ENCODE results near the gene KCNQ1. TPM values are rescaled to one million over a fixed set of nuclear protein-coding genes. Genes with fewer than 3 reads are reported as not detected.

The KCNQ1 gene
- total and polyA plus RNA-seq, 2 experiments from 2014 or later = 0.45 to 0.87 TPM

- no peak for ATAC-seq
- Histone ChIP-seq H3K9me2 (ENCODE audit: insufficient read depth) (no peaks in the 10 kb centered on the region), H3K27me3 (ENCODE audit: insufficient read depth) (no peaks in the 10 kb centered on the region), H3K4me3 (no peak overlapping the region), H2AFZ (no peak overlapping the region), H3K4me1 (ENCODE audit: insufficient read depth) (peaks cover 53% of the 10 kb centered on the region), H3K27ac (ENCODE audit: low read depth) (no peak overlapping the region), H3K4me2 (no peak overlapping the region), H3F3A (replicated peaks; ENCODE audit: low read depth) (no peaks in the 10 kb centered on the region), H4K20me1 (replicated peaks; ENCODE audit: insufficient read depth) (peaks cover 27% of the 10 kb centered on the region), H3K36me3 (ENCODE audit: insufficient read depth) (no peaks in the 10 kb centered on the region), H3K79me2 (replicated peaks; ENCODE audit: insufficient read depth) (peaks cover 87% of the 10 kb centered on the region)
- DNase-seq (ENCODE audit: low spot score) = no peak
- Mint-ChIP-seq H3K27ac (no peak overlapping the region), H3K36me3 (ENCODE audit: low read depth) (peaks cover 11% of the 10 kb centered on the region; the same call in 2 of the 3 replicates), H3K9me3 (no peaks in the 10 kb centered on the region), H3K27me3 (ENCODE audit: insufficient read depth, low read depth, poor library complexity) (peaks cover 14% of the 10 kb centered on the region), H3K4me1 (peaks cover 76% of the 10 kb centered on the region), H3K4me3 (no peak overlapping the region)
- TF ChIP-seq EZH2phosphoT487 (IDR thresholded peaks at IDR 0.05; ENCODE audit: unreplicated experiment) = no peak
- TF ChIP-seq, protein P1, sequence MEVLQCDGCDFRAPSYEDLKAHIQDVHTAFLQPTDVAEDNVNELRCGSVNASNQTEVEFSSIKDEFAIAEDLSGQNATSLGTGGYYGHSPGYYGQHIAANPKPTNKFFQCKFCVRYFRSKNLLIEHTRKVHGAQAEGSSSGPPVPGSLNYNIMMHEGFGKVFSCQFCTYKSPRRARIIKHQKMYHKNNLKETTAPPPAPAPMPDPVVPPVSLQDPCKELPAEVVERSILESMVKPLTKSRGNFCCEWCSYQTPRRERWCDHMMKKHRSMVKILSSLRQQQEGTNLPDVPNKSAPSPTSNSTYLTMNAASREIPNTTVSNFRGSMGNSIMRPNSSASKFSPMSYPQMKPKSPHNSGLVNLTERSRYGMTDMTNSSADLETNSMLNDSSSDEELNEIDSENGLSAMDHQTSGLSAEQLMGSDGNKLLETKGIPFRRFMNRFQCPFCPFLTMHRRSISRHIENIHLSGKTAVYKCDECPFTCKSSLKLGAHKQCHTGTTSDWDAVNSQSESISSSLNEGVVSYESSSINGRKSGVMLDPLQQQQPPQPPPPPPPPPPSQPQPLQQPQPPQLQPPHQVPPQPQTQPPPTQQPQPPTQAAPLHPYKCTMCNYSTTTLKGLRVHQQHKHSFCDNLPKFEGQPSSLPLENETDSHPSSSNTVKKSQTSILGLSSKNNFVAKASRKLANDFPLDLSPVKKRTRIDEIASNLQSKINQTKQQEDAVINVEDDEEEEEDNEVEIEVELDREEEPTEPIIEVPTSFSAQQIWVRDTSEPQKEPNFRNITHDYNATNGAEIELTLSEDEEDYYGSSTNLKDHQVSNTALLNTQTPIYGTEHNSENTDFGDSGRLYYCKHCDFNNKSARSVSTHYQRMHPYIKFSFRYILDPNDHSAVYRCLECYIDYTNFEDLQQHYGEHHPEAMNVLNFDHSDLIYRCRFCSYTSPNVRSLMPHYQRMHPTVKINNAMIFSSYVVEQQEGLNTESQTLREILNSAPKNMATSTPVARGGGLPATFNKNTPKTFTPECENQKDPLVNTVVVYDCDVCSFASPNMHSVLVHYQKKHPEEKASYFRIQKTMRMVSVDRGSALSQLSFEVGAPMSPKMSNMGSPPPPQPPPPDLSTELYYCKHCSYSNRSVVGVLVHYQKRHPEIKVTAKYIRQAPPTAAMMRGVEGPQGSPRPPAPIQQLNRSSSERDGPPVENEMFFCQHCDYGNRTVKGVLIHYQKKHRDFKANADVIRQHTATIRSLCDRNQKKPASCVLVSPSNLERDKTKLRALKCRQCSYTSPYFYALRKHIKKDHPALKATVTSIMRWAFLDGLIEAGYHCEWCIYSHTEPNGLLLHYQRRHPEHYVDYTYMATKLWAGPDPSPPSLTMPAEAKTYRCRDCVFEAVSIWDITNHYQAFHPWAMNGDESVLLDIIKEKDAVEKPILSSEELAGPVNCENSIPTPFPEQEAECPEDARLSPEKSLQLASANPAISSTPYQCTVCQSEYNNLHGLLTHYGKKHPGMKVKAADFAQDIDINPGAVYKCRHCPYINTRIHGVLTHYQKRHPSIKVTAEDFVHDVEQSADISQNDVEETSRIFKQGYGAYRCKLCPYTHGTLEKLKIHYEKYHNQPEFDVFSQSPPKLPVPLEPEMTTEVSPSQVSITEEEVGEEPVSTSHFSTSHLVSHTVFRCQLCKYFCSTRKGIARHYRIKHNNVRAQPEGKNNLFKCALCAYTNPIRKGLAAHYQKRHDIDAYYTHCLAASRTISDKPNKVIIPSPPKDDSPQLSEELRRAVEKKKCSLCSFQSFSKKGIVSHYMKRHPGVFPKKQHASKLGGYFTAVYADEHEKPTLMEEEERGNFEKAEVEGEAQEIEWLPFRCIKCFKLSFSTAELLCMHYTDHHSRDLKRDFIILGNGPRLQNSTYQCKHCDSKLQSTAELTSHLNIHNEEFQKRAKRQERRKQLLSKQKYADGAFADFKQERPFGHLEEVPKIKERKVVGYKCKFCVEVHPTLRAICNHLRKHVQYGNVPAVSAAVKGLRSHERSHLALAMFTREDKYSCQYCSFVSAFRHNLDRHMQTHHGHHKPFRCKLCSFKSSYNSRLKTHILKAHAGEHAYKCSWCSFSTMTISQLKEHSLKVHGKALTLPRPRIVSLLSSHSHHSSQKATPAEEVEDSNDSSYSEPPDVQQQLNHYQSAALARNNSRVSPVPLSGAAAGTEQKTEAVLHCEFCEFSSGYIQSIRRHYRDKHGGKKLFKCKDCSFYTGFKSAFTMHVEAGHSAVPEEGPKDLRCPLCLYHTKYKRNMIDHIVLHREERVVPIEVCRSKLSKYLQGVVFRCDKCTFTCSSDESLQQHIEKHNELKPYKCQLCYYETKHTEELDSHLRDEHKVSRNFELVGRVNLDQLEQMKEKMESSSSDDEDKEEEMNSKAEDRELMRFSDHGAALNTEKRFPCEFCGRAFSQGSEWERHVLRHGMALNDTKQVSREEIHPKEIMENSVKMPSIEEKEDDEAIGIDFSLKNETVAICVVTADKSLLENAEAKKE (CRISPR knock-in tag; IDR thresholded peaks at IDR 0.05) = no peak
- no peak for TF ChIP-seq NANOG (IDR thresholded peaks at IDR 0.05; ENCODE audit: borderline replicate concordance)
- TF ChIP-seq EZH2 (IDR thresholded peaks at IDR 0.05; ENCODE audit: low read depth, unreplicated experiment) = no peak
- TF ChIP-seq, protein P2, sequence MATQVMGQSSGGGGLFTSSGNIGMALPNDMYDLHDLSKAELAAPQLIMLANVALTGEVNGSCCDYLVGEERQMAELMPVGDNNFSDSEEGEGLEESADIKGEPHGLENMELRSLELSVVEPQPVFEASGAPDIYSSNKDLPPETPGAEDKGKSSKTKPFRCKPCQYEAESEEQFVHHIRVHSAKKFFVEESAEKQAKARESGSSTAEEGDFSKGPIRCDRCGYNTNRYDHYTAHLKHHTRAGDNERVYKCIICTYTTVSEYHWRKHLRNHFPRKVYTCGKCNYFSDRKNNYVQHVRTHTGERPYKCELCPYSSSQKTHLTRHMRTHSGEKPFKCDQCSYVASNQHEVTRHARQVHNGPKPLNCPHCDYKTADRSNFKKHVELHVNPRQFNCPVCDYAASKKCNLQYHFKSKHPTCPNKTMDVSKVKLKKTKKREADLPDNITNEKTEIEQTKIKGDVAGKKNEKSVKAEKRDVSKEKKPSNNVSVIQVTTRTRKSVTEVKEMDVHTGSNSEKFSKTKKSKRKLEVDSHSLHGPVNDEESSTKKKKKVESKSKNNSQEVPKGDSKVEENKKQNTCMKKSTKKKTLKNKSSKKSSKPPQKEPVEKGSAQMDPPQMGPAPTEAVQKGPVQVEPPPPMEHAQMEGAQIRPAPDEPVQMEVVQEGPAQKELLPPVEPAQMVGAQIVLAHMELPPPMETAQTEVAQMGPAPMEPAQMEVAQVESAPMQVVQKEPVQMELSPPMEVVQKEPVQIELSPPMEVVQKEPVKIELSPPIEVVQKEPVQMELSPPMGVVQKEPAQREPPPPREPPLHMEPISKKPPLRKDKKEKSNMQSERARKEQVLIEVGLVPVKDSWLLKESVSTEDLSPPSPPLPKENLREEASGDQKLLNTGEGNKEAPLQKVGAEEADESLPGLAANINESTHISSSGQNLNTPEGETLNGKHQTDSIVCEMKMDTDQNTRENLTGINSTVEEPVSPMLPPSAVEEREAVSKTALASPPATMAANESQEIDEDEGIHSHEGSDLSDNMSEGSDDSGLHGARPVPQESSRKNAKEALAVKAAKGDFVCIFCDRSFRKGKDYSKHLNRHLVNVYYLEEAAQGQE (IDR thresholded peaks at IDR 0.05; ENCODE audit: unreplicated experiment) = no peak
- TF ChIP-seq STAT1 (IDR thresholded peaks at IDR 0.05; ENCODE audit: unreplicated experiment) = no peak
- no peak for TF ChIP-seq CREB1 (CRISPR knock-in tag; IDR thresholded peaks at IDR 0.05; ENCODE audit: low read depth)
- TF ChIP-seq, protein P3, sequence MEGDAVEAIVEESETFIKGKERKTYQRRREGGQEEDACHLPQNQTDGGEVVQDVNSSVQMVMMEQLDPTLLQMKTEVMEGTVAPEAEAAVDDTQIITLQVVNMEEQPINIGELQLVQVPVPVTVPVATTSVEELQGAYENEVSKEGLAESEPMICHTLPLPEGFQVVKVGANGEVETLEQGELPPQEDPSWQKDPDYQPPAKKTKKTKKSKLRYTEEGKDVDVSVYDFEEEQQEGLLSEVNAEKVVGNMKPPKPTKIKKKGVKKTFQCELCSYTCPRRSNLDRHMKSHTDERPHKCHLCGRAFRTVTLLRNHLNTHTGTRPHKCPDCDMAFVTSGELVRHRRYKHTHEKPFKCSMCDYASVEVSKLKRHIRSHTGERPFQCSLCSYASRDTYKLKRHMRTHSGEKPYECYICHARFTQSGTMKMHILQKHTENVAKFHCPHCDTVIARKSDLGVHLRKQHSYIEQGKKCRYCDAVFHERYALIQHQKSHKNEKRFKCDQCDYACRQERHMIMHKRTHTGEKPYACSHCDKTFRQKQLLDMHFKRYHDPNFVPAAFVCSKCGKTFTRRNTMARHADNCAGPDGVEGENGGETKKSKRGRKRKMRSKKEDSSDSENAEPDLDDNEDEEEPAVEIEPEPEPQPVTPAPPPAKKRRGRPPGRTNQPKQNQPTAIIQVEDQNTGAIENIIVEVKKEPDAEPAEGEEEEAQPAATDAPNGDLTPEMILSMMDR (conservative IDR thresholded peaks at IDR 0.05; ENCODE audit: low read depth in 2 of 2) = no peak
- TF ChIP-seq ETS1 (IDR thresholded peaks at IDR 0.05) = no peak
Observed at GRCh38 chr11:2686360-2687222, 241.8 kb downstream of the KCNQ1 start.

All from GM23338 (cell line).